Amygdala (tissue), 56 donors: ENCODE data around the gene CLUH.

ENCODE experiments used
- DNase-seq, 56 donors: peaks; one replicate each; lab custom pipeline; 2025; lab: John Stamatoyannopoulos, UW

CLUH gene, protein sequence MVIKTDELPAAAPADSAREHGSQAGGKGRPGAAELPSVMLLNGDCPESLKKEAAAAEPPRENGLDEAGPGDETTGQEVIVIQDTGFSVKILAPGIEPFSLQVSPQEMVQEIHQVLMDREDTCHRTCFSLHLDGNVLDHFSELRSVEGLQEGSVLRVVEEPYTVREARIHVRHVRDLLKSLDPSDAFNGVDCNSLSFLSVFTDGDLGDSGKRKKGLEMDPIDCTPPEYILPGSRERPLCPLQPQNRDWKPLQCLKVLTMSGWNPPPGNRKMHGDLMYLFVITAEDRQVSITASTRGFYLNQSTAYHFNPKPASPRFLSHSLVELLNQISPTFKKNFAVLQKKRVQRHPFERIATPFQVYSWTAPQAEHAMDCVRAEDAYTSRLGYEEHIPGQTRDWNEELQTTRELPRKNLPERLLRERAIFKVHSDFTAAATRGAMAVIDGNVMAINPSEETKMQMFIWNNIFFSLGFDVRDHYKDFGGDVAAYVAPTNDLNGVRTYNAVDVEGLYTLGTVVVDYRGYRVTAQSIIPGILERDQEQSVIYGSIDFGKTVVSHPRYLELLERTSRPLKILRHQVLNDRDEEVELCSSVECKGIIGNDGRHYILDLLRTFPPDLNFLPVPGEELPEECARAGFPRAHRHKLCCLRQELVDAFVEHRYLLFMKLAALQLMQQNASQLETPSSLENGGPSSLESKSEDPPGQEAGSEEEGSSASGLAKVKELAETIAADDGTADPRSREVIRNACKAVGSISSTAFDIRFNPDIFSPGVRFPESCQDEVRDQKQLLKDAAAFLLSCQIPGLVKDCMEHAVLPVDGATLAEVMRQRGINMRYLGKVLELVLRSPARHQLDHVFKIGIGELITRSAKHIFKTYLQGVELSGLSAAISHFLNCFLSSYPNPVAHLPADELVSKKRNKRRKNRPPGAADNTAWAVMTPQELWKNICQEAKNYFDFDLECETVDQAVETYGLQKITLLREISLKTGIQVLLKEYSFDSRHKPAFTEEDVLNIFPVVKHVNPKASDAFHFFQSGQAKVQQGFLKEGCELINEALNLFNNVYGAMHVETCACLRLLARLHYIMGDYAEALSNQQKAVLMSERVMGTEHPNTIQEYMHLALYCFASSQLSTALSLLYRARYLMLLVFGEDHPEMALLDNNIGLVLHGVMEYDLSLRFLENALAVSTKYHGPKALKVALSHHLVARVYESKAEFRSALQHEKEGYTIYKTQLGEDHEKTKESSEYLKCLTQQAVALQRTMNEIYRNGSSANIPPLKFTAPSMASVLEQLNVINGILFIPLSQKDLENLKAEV (N-terminal part only)

DNA sequence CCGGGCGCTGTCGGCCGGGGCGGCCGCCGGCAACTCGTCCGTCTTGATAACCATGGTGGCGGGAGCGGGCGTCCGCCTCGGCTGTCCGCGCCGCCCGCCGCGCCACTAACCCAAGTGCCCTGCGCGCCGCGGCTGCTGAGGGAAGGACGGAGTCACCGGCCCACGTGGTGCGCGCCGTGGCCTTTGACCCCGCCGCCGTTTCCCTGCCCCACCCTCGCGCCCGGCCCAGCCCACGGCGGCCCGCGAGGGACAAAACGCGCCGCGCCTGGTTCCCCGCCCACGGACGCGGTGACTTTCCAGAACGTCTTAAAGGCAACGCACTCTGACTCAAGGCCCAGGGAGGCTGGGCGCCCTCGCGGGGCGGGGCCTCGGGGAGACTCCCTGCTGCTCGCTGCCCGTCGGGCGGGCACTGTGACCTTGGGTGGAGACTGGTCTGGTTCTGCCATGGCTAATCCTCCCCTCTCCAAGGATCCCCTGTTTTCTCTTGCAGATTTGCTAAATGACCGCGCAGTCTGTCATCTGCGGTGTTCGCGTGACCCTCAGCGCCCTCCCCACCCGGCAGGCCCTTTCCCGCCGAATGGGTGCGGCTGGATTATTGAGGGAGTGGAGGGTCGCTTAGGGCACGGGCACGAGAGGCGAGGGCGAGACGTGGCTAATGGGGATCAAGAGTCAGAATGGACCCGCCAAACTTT is at the start of gene CLUH:
Gene CLUH (minus strand): TSS at position 157 of the 692 bp plus-strand sequence. CDS start 103 bp downstream, at position 54.
- peak; percentile 75 to 97 (median 90) for DNase-seq

DNA sequence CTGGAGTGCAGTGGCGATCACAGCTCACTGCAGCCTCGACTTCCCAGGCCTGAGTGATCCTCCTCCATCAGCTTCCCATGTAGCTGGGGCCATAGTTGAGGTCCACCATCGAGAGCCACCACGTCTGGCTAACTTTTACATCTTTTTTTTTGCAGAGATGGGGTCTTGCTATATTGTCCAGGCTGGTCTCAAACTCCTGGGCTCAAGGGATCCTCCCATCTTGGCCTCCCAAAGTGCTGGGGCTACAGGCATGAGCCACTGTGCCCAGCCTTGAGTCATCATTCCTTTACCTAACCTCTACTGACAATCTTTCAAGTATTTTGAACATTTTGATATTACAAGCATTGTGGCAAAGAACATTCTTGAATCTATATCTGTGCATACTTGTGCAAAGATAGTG is 47.3 kb upstream of the CLUH start:
- DNase-seq, result no peak

DNA sequence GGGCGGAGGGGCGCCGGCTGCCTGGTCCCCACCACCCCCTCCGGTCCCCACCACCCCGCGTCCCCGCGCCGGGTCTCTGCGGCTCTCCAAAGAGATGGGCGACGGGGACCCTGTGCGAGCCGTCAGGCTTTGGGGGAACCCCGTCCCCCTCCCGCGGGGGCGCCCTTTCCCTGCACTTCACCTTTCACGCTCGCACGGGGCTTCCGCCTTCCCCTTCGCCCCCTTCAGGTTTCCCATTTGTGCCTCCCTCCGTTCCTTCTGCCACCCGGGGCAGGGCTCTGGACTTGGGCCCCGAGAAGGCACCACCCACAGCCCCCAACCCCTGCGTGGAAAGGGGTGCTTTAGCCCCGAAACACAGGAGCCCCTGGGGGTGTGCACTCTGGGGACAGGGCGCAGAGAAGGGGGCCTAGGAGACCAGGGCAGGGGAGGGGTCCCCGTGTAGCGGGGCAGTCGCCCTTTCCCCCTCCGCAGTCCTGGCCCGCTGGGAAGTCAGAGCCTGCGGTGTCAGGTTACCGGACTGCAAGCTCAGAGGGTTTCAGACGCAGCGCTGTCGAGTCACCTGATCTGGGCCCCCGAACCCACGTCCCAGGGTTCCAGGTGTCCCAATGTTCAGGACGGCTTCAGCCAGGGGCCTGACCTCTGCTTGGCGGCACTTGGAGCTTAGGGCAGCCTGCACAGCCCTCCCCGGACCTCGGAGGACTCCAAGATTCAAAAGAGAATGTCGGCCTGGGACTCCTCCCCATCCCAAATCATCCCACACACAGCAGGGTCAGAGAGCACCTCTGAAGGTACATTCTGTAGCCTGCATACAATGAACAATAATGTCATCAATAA is 44.5 kb upstream of the CLUH start:
- DNase-seq, result no peak

DNA sequence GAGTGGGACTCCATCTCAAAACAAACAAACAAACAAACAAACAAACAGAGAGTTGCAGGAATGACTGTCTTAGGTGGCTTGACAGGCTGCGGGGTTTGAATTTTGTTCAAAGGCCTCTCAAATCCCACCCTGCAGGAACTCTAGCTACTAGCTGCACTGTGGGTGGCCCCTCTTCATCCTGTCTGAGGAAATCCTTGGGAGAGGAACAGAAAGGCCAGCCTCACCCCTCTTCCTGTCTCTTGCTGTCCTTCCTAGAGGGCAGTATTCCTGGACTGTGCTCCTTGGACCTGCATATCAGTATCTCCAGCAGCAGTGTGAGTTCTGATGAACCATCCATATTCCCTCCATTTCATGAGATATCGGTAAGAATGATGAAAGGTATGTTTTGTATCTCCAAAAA is 39.9 kb upstream of the CLUH start:
- DNase-seq, result no peak

DNA sequence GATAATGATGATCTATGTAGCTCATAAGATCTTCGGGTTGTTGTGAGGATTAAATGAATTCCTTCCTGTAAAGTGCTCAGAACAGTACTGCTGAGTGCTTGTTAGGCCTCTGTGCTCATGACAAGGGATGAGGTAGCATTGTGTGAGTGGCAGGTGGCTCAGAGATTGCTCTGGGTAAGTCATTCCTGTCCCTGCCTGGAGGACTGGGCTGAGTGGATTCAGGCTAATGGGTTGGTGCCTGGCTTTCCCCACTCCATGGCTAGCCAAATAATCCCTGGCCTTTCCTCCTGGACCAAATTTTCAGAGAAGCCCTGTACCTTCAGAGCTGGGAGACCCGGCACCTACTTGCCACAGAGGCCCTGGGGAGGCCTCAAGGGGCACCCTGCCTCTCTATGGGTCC is 39.2 kb upstream of the CLUH start:
- DNase-seq, result no peak

DNA sequence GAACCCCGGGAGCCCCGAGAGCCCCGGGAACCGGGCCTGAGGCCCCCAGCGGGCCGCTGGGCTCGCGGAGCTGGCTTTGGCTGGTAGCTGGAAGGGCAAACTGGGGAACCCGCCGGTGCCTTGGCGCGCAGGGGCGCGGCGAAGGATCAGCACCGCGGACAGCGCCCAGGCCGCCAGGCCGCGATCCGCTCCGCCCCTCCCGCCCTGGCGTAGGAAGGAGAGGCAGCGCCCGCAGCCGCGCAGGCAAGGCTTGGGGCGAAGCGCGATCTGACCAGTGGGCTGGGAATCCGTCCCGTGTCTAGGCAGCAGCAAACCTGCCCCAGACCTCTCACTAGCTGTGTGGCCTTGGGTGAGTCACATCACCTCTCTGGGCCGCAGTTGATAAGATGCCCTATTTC is 38.2 kb upstream of the CLUH start:
- peak in 41 of 56 donors; percentile 5 to 73 (median 41) for DNase-seq

DNA sequence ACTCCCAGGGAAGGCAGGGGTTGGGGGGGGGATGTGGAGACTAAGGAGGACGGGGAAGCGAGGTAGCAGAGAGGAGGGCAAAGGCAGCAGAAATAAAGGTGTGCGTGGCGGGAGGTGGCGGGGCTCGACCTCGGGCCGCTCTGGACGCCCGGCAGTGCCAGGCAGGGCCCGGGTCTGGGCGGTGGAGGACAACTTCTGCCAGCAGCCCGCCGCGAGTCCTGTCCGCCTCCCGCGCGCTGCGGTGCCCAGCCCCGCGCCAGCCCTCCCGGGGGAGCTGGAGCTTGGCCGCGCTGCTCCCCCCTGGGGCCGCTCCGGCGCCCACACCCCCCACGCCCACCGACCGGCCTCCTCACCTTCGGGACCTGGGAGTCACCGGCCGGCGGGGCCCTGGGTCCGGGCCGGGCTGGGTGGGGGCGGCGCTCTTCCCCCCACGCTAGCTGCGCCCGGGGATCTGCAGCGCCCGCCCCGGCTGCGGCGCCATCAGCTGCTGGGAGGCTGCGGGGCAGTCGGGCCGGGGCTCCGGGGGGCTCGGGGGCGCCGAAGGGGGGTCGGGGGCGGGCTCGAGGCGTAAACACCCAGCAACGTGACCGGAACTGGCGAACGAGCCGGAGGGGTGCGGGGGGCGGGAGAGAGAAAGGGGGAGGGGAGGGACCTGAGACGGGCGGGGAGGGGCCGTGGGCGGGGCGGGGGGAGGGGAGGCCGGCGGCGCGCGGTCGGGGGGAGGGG is 37.7 kb upstream of the CLUH start, which contains the start of gene CCDC92B:
Gene CCDC92B (minus strand): TSS at position 595 of the 726 bp plus-strand sequence. CDS start 14,507 bp downstream, outside the sequence.
- DNase-seq, result peak in 18 of 56 donors; percentile 37 to 71 (median 56)

DNA sequence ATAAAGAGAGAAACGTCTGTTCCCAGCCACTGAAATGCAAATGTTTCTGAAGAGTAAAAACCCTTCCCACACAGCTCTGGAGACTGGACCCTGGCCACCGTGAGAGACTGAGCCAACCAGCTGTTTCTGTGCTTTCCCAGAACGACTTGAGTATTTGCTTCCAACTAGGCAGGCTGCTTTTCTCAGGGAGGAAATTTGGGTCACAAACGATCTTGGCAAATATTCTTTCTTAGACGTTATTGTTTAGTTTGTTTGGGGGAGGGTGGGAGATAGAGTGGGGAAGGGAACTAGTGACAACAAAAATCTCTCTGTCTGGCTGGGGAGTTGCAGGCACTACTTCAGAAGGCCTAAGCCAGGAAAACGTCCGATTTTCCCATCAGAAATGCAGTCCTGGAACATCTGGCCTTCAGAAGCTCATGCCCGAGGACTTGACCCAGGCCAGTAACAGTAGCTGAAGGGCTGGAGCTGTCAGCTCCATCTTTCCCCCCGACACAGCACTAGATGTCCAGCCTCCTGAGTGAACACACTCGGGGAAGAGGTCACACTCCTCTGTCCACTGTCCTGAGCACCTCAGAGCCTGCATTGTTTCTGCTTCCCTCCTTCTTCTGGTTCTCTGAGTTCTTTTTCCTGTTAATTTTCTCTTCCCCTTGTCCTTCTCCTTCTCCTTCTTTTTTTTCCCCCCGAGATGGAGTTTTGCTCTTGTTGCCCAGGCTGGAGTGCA is 33.9 kb upstream of the CLUH start:
- DNase-seq, result peak in 33 of 56 donors; percentile 6 to 61 (median 29)

DNA sequence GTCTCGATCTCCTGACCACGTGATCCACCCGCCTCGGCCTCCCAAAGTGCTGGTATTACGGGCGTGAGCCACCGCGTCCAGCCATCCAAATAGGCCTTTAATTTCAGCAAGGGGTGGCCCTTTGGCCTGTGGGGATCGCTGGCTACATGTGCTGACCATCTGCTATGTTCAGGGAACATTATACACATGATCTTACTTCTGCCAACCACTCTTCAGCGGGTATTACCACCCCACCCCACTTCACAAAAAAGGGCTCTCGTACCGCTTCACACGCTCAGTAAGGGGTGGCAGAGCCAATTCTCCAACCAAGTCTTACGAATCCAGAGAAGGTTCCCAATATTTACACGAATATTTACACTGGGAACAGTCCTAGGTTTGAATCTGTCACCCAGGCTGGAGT is 26.1 kb upstream of the CLUH start:
- DNase-seq, result no peak

DNA sequence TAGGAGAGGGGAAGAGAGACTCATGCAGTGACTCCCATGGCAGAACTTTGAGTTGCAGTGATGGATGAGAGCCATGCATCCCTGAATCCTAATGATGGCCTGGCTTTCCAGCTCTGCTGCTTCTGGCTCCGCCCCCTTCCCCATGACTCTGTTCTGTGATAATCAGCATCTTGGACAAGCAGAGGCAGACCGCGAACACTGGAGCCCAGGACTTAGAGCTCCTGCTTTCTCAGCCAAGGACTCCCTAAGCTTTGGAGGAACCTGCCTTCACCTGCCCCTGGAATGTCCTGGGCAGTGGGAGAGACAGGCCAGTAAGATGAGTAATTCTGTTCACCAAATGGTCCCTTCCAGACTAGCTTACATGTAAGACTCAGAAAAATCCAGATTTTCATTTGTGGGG is 25.4 kb upstream of the CLUH start:
- DNase-seq, result peak in 1 of 56 donors; percentile 14

DNA sequence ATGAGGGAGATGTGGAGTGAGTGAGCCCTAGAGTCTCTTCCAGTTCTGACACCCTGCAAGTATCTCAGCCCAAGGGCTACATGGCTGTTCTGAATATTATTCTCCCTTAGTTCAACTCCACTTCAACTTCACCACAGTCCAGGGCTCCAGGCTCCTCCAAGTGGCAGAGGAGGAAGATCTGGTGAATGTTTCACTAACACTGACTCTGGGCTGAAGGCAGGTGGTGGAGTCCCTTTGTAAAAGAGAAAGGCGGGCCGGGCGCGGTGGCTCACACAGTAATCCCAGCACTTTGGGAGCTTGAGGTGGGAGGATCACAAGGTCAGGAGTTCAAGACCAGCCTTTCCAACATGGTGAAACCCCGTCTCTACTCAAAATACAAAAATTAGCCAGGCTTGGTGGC is 24.3 kb upstream of the CLUH start:
- DNase-seq, result no peak

DNA sequence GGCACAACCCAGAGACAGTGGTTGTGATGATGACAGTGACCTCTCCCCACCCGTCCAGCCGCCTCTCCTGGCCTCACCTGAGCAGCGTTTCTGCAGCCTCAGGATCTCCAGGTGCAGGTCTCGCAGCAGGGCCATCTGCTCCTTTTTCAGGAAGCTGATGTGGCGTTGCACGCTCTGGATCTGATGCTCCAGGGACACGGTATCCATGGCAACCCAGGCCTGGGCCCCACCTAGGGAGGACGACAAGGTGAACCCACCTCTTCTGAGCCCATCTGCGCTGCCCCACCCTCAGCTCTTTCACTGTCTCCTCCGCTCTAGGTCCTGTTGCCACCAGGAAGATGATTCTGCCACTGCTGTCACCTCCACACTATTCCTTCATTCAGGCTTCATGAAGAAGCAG is 23.4 kb upstream of the CLUH start:
- DNase-seq, result no peak

DNA sequence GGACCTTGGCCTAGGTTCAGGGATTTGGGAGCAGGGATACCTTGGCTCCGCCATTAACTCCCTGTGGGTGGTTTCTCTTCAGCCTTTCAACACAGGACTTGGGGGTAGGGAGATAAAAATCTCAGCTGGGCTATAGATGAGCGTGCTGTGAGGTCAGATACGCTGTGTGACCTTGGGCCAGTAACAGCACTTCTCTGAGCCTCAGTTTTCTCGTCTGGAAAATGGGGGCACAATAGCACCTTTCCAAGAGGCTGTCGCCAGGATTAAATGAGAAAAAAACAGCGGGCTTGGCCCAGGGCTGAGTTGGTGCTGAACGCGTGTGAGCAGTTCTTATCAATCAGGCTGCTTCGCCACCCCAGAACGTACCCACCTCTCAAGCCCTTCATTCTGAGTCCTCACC is 20.2 kb upstream of the CLUH start:
- no peak for DNase-seq

DNA sequence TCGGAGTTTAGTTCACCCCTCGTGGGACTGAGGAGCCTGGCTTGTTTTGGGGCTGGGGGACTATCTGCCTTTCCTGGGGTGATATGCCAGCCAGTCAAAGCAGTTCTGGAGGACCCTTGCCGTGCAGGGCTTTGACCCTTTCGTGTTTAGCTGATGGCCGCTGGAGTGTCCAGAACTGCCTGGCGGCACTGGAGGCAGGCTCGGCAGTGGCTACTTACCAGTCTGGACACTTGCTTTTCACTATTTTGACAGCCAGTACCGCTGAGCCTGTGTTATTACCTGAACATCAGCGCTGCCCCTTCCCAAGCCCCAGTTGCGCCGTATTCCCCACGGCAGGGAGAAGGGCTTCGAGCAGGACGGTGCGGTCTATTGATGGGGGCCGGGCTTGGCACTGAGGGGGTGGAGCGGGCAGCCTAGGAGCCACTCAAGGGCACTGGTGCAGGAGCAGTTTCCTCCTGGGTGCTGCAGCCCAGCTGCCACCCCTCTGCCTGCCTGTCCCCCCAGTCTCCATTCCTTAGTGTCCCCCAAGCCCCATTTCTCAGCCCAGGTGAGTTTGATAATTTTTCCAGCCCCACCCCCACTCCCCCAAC is 19.3 kb upstream of the CLUH start:
- DNase-seq, result no peak

DNA sequence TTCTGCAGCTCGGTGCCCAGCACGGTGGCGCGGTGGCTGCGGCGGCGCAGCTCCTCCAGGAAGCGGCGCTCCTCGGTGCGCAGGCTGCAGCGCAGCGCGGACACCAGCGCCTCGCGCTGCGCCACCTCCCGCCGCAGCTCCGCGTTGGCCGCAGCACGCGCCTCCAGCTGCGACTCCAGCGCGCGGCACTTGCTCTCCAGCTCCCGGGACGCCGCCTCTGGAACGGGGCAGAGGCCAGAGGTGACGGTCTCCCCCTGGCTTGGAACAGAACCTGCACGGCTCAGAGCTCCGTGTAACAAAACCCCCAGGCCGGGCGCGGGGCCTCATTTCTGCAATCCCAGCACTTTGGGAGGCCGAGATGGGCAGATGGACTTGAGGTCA is 13.2 kb upstream of the CLUH start:
- DNase-seq, result peak in 4 of 56 donors; percentile 18 to 33 (median 24)

DNA sequence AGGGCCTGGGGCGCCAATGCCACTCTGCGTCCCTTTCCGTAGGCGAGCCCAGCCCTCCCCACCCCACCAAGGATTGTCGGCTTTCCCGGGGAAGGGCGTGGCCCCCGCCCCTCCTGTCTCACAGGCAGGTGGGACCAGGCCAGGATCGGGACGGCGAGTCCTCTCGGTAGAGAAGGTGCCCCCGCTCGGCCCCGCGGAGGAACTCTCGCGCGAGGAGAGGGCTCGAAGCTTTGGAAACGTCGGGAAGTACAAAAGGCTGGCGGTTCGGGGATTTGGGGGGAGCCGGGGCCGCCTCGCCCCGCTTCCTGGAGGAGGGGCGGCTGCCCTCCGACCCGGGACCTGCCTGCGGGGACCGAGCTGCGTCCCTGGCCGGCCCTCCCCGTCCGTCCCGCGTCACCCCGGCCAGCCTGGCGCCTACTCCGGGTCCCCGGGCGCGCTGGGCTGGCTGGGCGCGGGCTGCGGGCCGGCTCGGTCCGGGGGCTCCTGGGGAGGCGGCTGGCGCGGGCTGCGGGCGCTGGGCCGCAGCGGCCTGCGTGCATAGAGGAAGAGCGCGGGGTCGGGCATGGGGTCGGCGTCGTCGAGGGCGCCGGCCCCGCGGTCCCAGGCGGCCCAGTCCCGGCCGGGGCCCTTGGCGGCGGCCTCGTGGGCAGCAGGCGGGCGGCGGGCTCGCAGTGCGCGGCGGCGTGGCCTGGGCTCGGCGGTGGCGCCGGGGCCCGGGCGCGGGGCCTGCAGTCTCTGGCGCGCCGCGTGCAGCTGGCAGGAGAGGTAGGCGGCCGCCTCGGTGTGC is 12.6 kb upstream of the CLUH start:
- DNase-seq, result no peak
